Activated CD8-positive, alpha-beta T cell treated with anti-CD3 and anti-CD28 coated beads for 36 hours (primary cell): Measurements from ENCODE around the gene SPOCK2. TPM values are rescaled to one million over a fixed set of nuclear protein-coding genes. Genes with fewer than 3 reads are reported as not detected.

Source experiments
- ATAC-seq: fragments of 200-7000 bp; cut with Tn5 transposase; one replicate; pipeline ENCODE4 v1.10.0; 2021; ENCODE audit warnings: mild to moderate bottlenecking, moderate library complexity
- CTCF ChIA-PET: fragments of 350-600 bp; sonication (Branson Sonifier 250); formaldehyde crosslinking; loops from one replicate; lab custom pipeline; 2021; ENCODE audit warnings: antibody characterized with exemption; lab: Charles Lee
- POLR2A ChIA-PET: fragments of 350-600 bp; sonication (Branson Sonifier 250); formaldehyde crosslinking; loops from one replicate; lab custom pipeline; 2021; ENCODE audit warnings: antibody characterized with exemption; lab: Charles Lee
- DNase-seq: peaks from one replicate; pipeline ENCODE4 v3.0.0-alpha.2; 2020
- H3K27ac Mint-ChIP-seq: one replicate; pipeline ENCODE4 v1.8.0; 2021; ENCODE audit warnings: mild to moderate bottlenecking, mixed read lengths
- H3K27me3 Mint-ChIP-seq: one replicate; pipeline ENCODE4 v1.8.0; 2021; ENCODE audit warnings: mixed read lengths
- H3K36me3 Mint-ChIP-seq: one replicate; pipeline ENCODE4 v1.8.0; 2021; ENCODE audit warnings: low read depth, mixed read lengths
- H3K4me1 Mint-ChIP-seq: one replicate; pipeline ENCODE4 v1.8.0; 2021; ENCODE audit warnings: low read depth, mixed read lengths
- H3K4me3 Mint-ChIP-seq: one replicate; pipeline ENCODE4 v1.8.0; 2021; ENCODE audit warnings: mild to moderate bottlenecking, moderate library complexity, mixed read lengths
- H3K9me3 Mint-ChIP-seq: one replicate; pipeline ENCODE4 v1.8.0; 2021; ENCODE audit warnings: mixed read lengths
- intact Hi-C: fragments of 100-400 bp; cut with micrococcal nuclease; formaldehyde crosslinking; loops from one replicate; pipeline ENCODE4 v1.10.0; 2022
- total RNA-seq, 2 experiments: library from RNA; stranded (reverse); gene quantifications; one replicate each; pipeline ENCODE4 v1.2.3, GENCODE V29; 2021
- TF ChIP-seq, protein P1 (sequence below): fragments of 200-600 bp; IDR thresholded peaks from one replicate; pipeline ENCODE4 v1.8.0; 2022; ENCODE audit warnings: antibody characterized with exemption, mild to moderate bottlenecking

SPOCK2 gene
- total RNA-seq, 2 experiments from 2014 or later: 134 to 135 TPM

DNA sequence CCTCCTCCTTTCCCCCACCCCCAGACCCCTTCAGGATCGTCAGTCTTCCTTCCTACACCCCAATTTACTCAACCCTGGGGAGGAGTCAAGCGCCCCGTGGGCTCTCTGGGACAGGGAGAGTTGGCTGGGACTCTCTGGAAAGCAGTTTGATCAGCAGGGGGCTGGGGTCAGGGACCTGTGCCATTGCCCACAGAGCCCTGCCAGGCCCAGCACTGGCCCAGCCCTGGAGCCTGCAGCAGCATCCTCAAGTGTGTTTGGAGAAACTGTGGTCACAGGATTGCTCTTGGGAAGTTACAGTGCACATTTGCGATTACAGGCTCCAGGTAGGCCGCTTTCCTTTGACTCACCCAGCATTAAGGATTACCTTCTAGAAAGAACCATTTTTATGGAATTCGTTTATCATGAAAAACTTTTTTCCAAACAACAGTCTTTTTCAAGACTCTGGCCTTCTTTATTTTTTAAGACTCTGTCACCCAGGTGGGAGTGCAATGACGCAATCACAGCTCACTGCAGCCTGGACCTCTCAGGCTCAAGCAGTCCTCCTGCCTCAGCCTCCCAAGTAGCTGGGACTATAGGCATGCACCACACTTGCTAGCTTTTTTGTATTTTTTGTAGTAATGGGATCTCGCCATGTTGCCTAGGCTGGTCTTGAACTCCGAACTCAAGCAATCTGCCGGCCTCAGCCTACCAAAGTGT is 73.4 kb downstream of the SPOCK2 start:
- Mint-ChIP-seq H3K9me3 (no peaks in the 10 kb centered on the region), H3K36me3 (no peaks in the 10 kb centered on the region), H3K4me3 (no peak overlapping the region), H3K4me1 (no peaks in the 10 kb centered on the region), H3K27me3 (no peaks in the 10 kb centered on the region), H3K27ac (no peak overlapping the region)
- TF ChIP-seq, protein P1, sequence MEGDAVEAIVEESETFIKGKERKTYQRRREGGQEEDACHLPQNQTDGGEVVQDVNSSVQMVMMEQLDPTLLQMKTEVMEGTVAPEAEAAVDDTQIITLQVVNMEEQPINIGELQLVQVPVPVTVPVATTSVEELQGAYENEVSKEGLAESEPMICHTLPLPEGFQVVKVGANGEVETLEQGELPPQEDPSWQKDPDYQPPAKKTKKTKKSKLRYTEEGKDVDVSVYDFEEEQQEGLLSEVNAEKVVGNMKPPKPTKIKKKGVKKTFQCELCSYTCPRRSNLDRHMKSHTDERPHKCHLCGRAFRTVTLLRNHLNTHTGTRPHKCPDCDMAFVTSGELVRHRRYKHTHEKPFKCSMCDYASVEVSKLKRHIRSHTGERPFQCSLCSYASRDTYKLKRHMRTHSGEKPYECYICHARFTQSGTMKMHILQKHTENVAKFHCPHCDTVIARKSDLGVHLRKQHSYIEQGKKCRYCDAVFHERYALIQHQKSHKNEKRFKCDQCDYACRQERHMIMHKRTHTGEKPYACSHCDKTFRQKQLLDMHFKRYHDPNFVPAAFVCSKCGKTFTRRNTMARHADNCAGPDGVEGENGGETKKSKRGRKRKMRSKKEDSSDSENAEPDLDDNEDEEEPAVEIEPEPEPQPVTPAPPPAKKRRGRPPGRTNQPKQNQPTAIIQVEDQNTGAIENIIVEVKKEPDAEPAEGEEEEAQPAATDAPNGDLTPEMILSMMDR: no peak
- intact Hi-C loops: no loop called here
- CTCF ChIA-PET: interaction anchor here (0.9 kb wide), 1 partner anchor 19 kb away, joined by 3 read pairs; no protein-coding TSS in a partner anchor
- ATAC-seq: no peak
- POLR2A ChIA-PET: no interaction called here
- DNase-seq: no peak

- no peaks in the 10 kb centered on the region for H3K27me3 Mint-ChIP-seq
- no peaks in the 10 kb centered on the region for H3K36me3 Mint-ChIP-seq
- no peak overlapping the region for H3K27ac Mint-ChIP-seq
- no peaks in the 10 kb centered on the region for H3K4me1 Mint-ChIP-seq
- no peak overlapping the region for H3K4me3 Mint-ChIP-seq
- no peaks in the 10 kb centered on the region for H3K9me3 Mint-ChIP-seq
- TF ChIP-seq, protein P1: no peak
- intact Hi-C loops: no loop called here
- DNase-seq (no peak), ATAC-seq (no peak)
- ChIA-PET CTCF (interaction anchor here (1.6 to 2.2 kb wide), 2 partner anchors 11 to 118 kb away, joined by 6 read pairs; no protein-coding TSS in a partner anchor), POLR2A (interaction anchor here (0.6 kb wide), 1 partner anchor 174 kb away, joined by 3 read pairs; no protein-coding TSS in a partner anchor)
Measured at GRCh38 chr10:72014197-72014596, 74.2 kb downstream of the SPOCK2 start.

- H3K9me3 Mint-ChIP-seq: no peaks in the 10 kb centered on the region
- ChIA-PET CTCF (interaction anchor here (0.6 to 2.2 kb wide), 4 partner anchors 9 to 117 kb away, joined by 3 to 6 read pairs (median 4); no protein-coding TSS in a partner anchor), POLR2A (interaction anchor here (0.7 to 1.4 kb wide), 2 partner anchors 39 to 490 kb away, joined by 3 to 4 read pairs; no protein-coding TSS in a partner anchor)
- no peak overlapping the region for H3K27ac Mint-ChIP-seq
- TF ChIP-seq, protein P1: no peak
- ATAC-seq (no peak), DNase-seq (no peak)
- H3K4me3 Mint-ChIP-seq: no peak overlapping the region
- no peaks in the 10 kb centered on the region for H3K36me3 Mint-ChIP-seq
- H3K27me3 Mint-ChIP-seq: no peaks in the 10 kb centered on the region
- H3K4me1 Mint-ChIP-seq: no peaks in the 10 kb centered on the region
- intact Hi-C loops: no loop called here
Measured at GRCh38 chr10:72013202-72013945, 75.0 kb downstream of the SPOCK2 start.

- ATAC-seq (no peak), DNase-seq (no peak)
- ChIA-PET CTCF (interaction anchor here (0.9 to 2.2 kb wide), 3 partner anchors 10 to 116 kb away, joined by 3 to 6 read pairs (median 6); no protein-coding TSS in a partner anchor), POLR2A (interaction anchor here (0.7 to 1.4 kb wide), 2 partner anchors 39 to 491 kb away, joined by 3 to 4 read pairs; no protein-coding TSS in a partner anchor)
- no peaks in the 10 kb centered on the region for H3K9me3 Mint-ChIP-seq
- no peaks in the 10 kb centered on the region for H3K4me1 Mint-ChIP-seq
- no peaks in the 10 kb centered on the region for H3K36me3 Mint-ChIP-seq
- H3K27me3 Mint-ChIP-seq: no peaks in the 10 kb centered on the region
- TF ChIP-seq, protein P1: no peak
- intact Hi-C loops: no loop called here
- H3K4me3 Mint-ChIP-seq: no peak overlapping the region
- H3K27ac Mint-ChIP-seq: no peak overlapping the region
Measured at GRCh38 chr10:72012796-72013195, 75.6 kb downstream of the SPOCK2 start.
